Esophagus squamous epithelium (tissue), 4 donors: Measurements from ENCODE around the gene ZNF474.

Source experiments
- CTCF ChIP-seq, 6 experiments: fragments of 450-650 bp in 4 of 6; fragments of 200-600 bp in 2 of 6; sonication (generic) in 2 of 6; IDR thresholded peaks; one replicate each; pipeline ENCODE4 v1.5.1; 2016 to 2019; ENCODE audit warnings: antibody characterized with exemption in 6 of 6, mild to moderate bottlenecking in 4 of 6, moderate library complexity in 4 of 6
- POLR2A ChIP-seq, 4 donors: fragments of 450-650 bp; IDR thresholded peaks; one replicate each; pipeline ENCODE4 v1.6.1; 2017; ENCODE audit warnings: antibody characterized with exemption in 4 of 4, mild to moderate bottlenecking in 4 of 4, moderate library complexity in 3 of 4

GRCh38 chr5:122151640-122152039 lies 22.3 kb downstream of the ZNF474 start:
- TF ChIP-seq CTCF (IDR thresholded peaks at IDR 0.05) (no peak), POLR2A (IDR thresholded peaks at IDR 0.05) (no peak)
